A549 (cell line): ENCODE data around the gene RAB23.

Experiments used
- CHD4 ChIP-seq: fragments of 200-600 bp; sonication (generic); IDR thresholded peaks from 2 replicates; pipeline ENCODE4 v1.6.1; 2016; ENCODE audit warnings: antibody characterized with exemption, mild to moderate bottlenecking, borderline replicate concordance
- CTCF ChIP-seq: fragments of >200 bp; sonication (Bioruptor Twin); formaldehyde crosslinking; IDR thresholded peaks from 3 replicates; pipeline ENCODE4 v1.5.1; 2016
- HOXA7 ChIP-seq: fragments of 250-450 bp; sonication (Bioruptor Pico); IDR thresholded peaks from 2 replicates; pipeline ENCODE4 v1.5.0; 2020; ENCODE audit warnings: mild to moderate bottlenecking, moderate library complexity
- POLR2A ChIP-seq: IDR thresholded peaks from 2 replicates; pipeline ENCODE4 v1.6.1; 2012; ENCODE audit warnings: mild to moderate bottlenecking, low read length

- TF ChIP-seq POLR2A (no peak), CHD4 (no peak), HOXA7 (no peak), CTCF (no peak)
Measured at GRCh38 chr6:57173886-57174510, 48.1 kb downstream of the RAB23 start.
